ENCODE measurements around the gene PNMA8C. TPM values are rescaled to one million over a fixed set of nuclear protein-coding genes. Genes with fewer than 3 reads are reported as not detected.

The PNMA8C gene
- total RNA-seq, 4 donors from 2014 or later: not detected

GRCh38 chr19:46471811-46472543 lies 43.2 kb upstream of the PNMA8C start:
- WGBS, 2 donors: 59 to 61% methylated on average over 10 of the region's 11 CpGs
- H3K9me3 ChIP-seq: no peaks in the 10 kb centered on the region
- no peaks in the 10 kb centered on the region for H3K36me3 ChIP-seq
- peak overlapping the region in 2 of 4 donors; percentile 46 to 56 for H3K27ac ChIP-seq
- peaks cover 0 to 96% (median 6%) of the 10 kb centered on the region in 4 donors for H3K27me3 ChIP-seq
- no peak for DNase-seq
- TF ChIP-seq POLR2A (IDR thresholded peaks at IDR 0.05): no peak
- TF ChIP-seq CTCF (IDR thresholded peaks at IDR 0.05): no peak
- peak overlapping the region in 3 of 4 donors; percentile 7 to 57 (median 34) for H3K4me3 ChIP-seq
- peaks cover 4 to 14% (median 6%) of the 10 kb centered on the region in 3 donors for H3K4me1 ChIP-seq
- intact Hi-C loops (cut with DNase I): no loop called here

- intact Hi-C loops (cut with DNase I): no loop called here
- no peak for DNase-seq
- H3K4me1 ChIP-seq: peaks cover 4 to 21% (median 6%) of the 10 kb centered on the region in 3 donors
- 53% methylated on average over 3 of the region's 57 CpGs; no CpG with 5 or more reads in 1 of the 2 donors for WGBS, 2 donors
- TF ChIP-seq CTCF (IDR thresholded peaks at IDR 0.05) (no peak), POLR2A (IDR thresholded peaks at IDR 0.05) (no peak)
- H3K27me3 ChIP-seq: peaks cover 0 to 96% (median 6%) of the 10 kb centered on the region in 4 donors
- no peaks in the 10 kb centered on the region for H3K9me3 ChIP-seq
- no peaks in the 10 kb centered on the region for H3K36me3 ChIP-seq
- peak within 1 kb of the TSS; percentile 4 to 57 (median 20) for H3K4me3 ChIP-seq
- H3K27ac ChIP-seq: peak within 1 kb of the TSS in 3 of 4 donors; percentile 1 to 56 (median 46)
These were observed 42.5 kb upstream of the PNMA8C start, which contains the start of gene PNMA8A for GRCh38 chr19:46471116-46471733. Gene PNMA8A, minus strand, starts transcription at chr19:46471563. Its CDS starts 528 bp downstream, at chr19:46471035.

GRCh38 chr19:46470376-46470775 lies 41.6 kb upstream of the PNMA8C start:
- Histone ChIP-seq H3K4me1 (peaks cover 4 to 22% (median 6%) of the 10 kb centered on the region in 3 donors), H3K9me3 (no peaks in the 10 kb centered on the region), H3K4me3 (no peak overlapping the region), H3K36me3 (no peaks in the 10 kb centered on the region), H3K27ac (no peak overlapping the region), H3K27me3 (peaks cover 0 to 96% (median 6%) of the 10 kb centered on the region in 4 donors)
- DNase-seq: no peak
- TF ChIP-seq CTCF (IDR thresholded peaks at IDR 0.05) (no peak), POLR2A (IDR thresholded peaks at IDR 0.05) (no peak)
- intact Hi-C loops (cut with DNase I): no loop called here
- 79 to 96% methylated on average over 2 to 7 of the region's 10 CpGs for WGBS, 2 donors

GRCh38 chr19:46469541-46470185 lies 40.9 kb upstream of the PNMA8C start:
- H3K27ac ChIP-seq: no peak overlapping the region
- DNase-seq: no peak
- H3K4me1 ChIP-seq: peaks cover 4 to 22% (median 6%) of the 10 kb centered on the region in 3 donors
- H3K9me3 ChIP-seq: no peaks in the 10 kb centered on the region
- H3K36me3 ChIP-seq: no peaks in the 10 kb centered on the region
- intact Hi-C loops (cut with DNase I): no loop called here
- H3K4me3 ChIP-seq: no peak overlapping the region
- H3K27me3 ChIP-seq: peaks cover 0 to 98% (median 6%) of the 10 kb centered on the region in 4 donors
- TF ChIP-seq POLR2A (IDR thresholded peaks at IDR 0.05) (no peak), CTCF (IDR thresholded peaks at IDR 0.05) (no peak)
- 89% methylated on average over 10 to 18 of the region's 18 CpGs for WGBS, 2 donors
